Measurements from ENCODE around the gene FAM3A.

FAM3A gene

GRCh38 chrX:154458954-154459778 lies 56.9 kb downstream of the FAM3A start:
- no peak for DNase-seq

GRCh38 chrX:154458116-154458953 lies 57.7 kb downstream of the FAM3A start, which contains the start of gene PLXNA3:
PLXNA3 (plus strand) TSS chrX:154458281; CDS start chrX:154460184, 1,903 bp downstream.
- peak; percentile 85 for DNase-seq

GRCh38 chrX:154457491-154458115 lies 58.4 kb downstream of the FAM3A start:
- no peak for DNase-seq

All from activated CD8-positive, alpha-beta memory T cell treated with anti-CD3 and anti-CD28 coated beads, Interleukin-2, amount 50 U/mL, for 48 hours (primary cell).